Dendritic cell treated with granulocyte-macrophage colony-stimulating factor and Interleukin-4, amounts not matched to agents 40 ng/mL and 50 ng/mL, for 4 days (primary cell): ENCODE measurements around the gene CPT1B.

ENCODE experiments used
- H3K27ac Mint-ChIP-seq: one replicate; pipeline ENCODE4 v1.8.0; 2022; ENCODE audit warnings: mild to moderate bottlenecking, mixed read lengths
- H3K27me3 Mint-ChIP-seq: one replicate; pipeline ENCODE4 v1.8.0; 2022; ENCODE audit warnings: mild to moderate bottlenecking, mixed read lengths
- H3K36me3 Mint-ChIP-seq: one replicate; pipeline ENCODE4 v1.8.0; 2022; ENCODE audit warnings: low read depth, mixed read lengths
- H3K4me1 Mint-ChIP-seq: one replicate; pipeline ENCODE4 v1.8.0; 2022; ENCODE audit warnings: low read depth, mixed read lengths
- H3K4me3 Mint-ChIP-seq: one replicate; pipeline ENCODE4 v1.8.0; 2022; ENCODE audit warnings: mild to moderate bottlenecking, moderate library complexity, mixed read lengths
- H3K9me3 Mint-ChIP-seq: one replicate; pipeline ENCODE4 v1.8.0; 2022; ENCODE audit warnings: mixed read lengths
- intact Hi-C: fragments of 100-400 bp; cut with micrococcal nuclease; formaldehyde crosslinking; loops from one replicate; pipeline ENCODE4 v1.15.0; 2022

The CPT1B gene

DNA sequence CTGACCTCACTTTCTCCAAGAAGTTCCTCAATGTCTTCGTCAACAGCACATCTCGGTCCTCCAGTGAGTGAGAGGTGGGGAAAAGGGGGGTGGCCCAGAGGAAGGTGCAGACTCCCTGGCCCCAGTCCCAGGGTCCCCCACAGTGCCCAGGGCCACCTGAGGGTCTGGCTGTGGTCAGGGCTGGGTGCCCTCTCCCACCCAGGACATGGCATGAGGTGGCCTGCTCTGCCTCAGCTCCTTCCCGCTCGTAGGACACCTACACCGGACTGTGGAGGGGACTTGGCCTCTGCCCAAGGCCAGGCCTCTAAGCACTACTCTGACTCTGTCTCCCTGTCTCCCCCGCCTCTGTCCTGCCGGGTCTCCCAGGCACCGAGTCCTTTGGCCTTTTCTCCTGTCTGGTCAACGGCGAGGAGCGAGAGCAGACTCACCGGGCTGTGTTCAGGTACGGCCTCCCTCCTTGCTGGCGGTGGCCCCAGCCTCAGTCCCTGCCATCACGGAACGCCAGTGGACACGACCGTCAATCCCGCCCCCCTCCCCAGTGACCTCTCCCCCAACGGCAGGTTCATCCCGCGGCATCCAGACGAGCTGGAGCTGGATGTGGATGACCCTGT lies 26.9 kb upstream of the CPT1B start:
- Mint-ChIP-seq H3K4me3 (no peak overlapping the region), H3K36me3 (no peaks in the 10 kb centered on the region), H3K27me3 (peaks cover 86% of the 10 kb centered on the region), H3K4me1 (peaks cover 1% of the 10 kb centered on the region), H3K9me3 (no peaks in the 10 kb centered on the region), H3K27ac (no peak overlapping the region)
- intact Hi-C loops = no loop called here

DNA sequence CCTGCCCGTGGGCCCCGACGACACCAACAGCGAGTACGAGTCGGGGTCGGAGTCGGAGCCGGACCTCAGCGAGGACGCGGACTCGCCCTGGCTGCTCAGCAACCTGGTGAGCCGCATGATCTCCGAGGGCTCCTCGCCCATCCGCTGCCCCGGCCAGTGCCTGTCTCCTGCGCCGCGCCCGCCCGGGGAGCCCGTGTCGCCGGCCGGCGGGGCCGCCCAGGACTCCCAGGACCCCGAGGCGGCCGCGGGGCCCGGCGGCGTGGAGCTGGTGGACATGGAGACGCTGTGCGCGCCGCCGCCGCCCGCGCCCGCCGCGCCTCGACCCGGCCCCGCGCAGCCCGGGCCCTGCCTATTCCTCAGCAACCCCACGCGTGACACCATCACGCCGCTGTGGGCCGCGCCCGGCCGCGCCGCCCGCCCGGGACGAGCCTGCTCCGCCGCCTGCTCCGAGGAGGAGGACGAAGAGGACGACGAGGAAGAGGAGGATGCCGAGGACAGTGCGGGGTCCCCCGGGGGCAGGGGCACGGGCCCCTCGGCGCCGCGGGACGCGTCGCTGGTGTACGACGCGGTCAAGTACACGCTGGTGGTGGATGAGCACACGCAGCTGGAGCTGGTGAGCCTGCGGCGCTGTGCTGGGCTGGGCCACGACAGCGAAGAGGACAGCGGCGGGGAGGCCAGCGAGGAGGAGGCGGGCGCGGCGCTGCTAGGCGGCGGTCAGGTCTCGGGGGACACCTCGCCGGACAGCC lies 26.2 kb upstream of the CPT1B start:
- no peaks in the 10 kb centered on the region for H3K9me3 Mint-ChIP-seq
- H3K4me3 Mint-ChIP-seq = no peak overlapping the region
- intact Hi-C loops = no loop called here
- no peaks in the 10 kb centered on the region for H3K36me3 Mint-ChIP-seq
- H3K27me3 Mint-ChIP-seq = peaks cover 87% of the 10 kb centered on the region
- no peak overlapping the region for H3K27ac Mint-ChIP-seq
- peaks cover 5% of the 10 kb centered on the region for H3K4me1 Mint-ChIP-seq

DNA sequence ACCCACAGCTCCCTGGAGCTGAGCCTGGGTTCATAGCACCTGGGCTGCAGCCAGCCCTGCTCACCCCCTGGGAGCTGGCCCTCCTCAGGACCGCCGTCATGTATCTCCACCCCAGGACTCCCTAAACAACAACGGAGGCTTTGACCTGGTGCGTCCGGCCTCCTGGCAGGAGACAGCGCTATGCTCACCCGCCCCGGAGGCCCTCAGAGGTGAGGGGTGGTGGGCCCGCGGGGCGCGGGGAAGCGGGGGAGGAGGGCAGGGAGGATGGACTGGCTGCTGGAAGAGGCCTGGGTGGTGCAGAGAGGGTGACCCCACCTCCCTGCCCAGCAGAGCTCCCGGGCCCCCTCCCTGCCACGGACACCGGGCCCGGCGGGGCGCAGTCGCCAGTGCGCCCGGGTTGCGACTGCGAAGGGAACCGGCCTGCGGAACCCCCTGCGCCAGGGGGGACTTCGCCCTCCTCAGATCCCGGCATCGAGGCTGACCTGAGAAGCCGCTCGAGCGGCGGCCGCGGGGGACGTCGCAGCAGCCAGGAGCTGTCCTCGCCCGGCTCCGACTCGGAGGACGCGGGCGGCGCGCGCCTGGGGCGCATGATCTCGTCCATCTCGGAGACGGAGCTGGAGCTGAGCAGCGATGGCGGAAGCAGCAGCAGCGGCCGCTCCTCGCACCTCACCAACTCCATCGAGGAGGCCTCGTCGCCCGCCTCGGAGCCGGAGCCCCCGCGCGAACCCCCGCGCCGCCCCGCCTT lies 25.5 kb upstream of the CPT1B start:
- Mint-ChIP-seq H3K27me3 (peaks cover 85% of the 10 kb centered on the region), H3K36me3 (no peaks in the 10 kb centered on the region)
- intact Hi-C loops = no loop called here

GRCh38 chr22:50602338-50602700 lies 24.1 kb upstream of the CPT1B start:
- Mint-ChIP-seq H3K4me1 (peaks cover 5% of the 10 kb centered on the region), H3K27ac (no peak overlapping the region), H3K36me3 (no peaks in the 10 kb centered on the region), H3K4me3 (no peak overlapping the region), H3K27me3 (peaks cover 86% of the 10 kb centered on the region), H3K9me3 (no peaks in the 10 kb centered on the region)
- intact Hi-C loops = no loop called here

More for the DNA sequence above, 25.5 kb upstream of the CPT1B start:
- H3K4me1 Mint-ChIP-seq = peaks cover 5% of the 10 kb centered on the region
- no peak overlapping the region for H3K4me3 Mint-ChIP-seq
- no peaks in the 10 kb centered on the region for H3K9me3 Mint-ChIP-seq
- no peak overlapping the region for H3K27ac Mint-ChIP-seq

DNA sequence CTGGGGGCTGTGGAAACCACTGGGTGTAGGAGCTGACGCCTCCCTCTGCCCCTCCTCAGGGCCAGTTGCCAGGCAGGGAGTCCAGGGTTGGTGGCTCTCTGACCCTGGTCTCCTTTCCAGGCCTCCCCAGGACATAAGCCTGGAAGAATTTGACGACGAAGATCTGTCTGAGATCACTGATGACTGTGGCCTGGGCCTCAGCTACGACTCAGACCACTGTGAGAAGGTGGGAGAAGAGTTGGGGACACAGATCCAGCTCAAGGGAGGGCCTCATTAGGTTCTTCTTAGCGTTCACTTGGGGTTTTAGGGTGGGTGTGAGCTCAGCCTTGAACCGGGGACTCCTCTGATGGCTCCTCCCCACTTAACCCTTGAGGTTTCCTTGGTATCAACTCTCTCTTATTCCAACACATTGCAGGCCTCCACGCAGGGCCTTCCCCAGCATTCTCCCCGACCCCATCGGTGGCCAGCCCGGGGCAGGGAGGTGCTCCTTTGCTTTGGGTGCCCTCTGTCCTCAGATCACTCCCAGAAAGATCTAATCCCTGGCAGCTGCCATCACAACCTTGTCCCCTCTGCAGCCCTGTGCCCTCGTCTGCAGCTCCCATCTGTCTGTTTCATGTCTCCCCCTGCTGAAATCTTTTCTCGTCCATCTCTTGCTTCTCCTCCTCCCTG lies 23.6 kb upstream of the CPT1B start:
- Mint-ChIP-seq H3K27me3 (peaks cover 85% of the 10 kb centered on the region), H3K9me3 (no peaks in the 10 kb centered on the region), H3K4me3 (no peak overlapping the region), H3K4me1 (peaks cover 5% of the 10 kb centered on the region), H3K36me3 (no peaks in the 10 kb centered on the region), H3K27ac (no peak overlapping the region)
- intact Hi-C loops = loop anchor here (2.0 kb wide), 1 partner anchor 19 kb away; the partner anchor contains the start of gene CHKB

- no peaks in the 10 kb centered on the region for H3K36me3 Mint-ChIP-seq
- no peak overlapping the region for H3K27ac Mint-ChIP-seq
- H3K4me1 Mint-ChIP-seq = peaks cover 5% of the 10 kb centered on the region
- H3K4me3 Mint-ChIP-seq = peak overlapping the region; percentile 30
- H3K27me3 Mint-ChIP-seq = peaks cover 80% of the 10 kb centered on the region
- intact Hi-C loops = loop anchor here (2.0 kb wide), 1 partner anchor 18 kb away; the partner anchor contains the start of gene CHKB
- H3K9me3 Mint-ChIP-seq = no peaks in the 10 kb centered on the region
These were observed 22.9 kb upstream of the CPT1B start for GRCh38 chr22:50600967-50601668.

DNA sequence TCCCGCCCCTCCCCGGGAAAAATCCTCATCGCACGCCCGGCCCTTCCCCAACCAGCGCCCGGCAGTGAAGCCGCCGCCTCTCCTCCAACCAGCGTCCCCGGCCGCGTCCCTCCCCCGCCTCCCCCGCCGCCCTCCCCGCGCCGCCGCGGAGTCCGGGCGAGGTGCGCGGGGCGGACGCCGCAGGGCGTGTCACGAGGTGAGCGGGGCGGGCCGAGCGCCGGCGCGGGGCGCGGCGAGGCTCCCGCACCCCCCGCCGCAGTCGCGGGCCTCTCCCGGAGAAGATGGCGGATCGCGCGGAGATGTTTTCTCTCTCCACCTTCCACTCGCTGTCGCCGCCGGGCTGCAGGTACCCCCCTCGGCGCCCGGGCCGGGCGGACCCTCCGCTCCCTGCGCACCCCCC lies 22.3 kb upstream of the CPT1B start, which contains the start of gene MAPK8IP2:
MAPK8IP2 (plus strand) TSS at position 256 of the 400 bp plus-strand sequence; CDS start at position 282, 26 bp downstream.
- Mint-ChIP-seq H3K4me1 (peaks cover 5% of the 10 kb centered on the region), H3K27me3 (peaks cover 75% of the 10 kb centered on the region), H3K27ac (no peak within 1 kb of the TSS), H3K9me3 (no peaks in the 10 kb centered on the region), H3K4me3 (peak within 1 kb of the TSS; percentile 30), H3K36me3 (no peaks in the 10 kb centered on the region)
- intact Hi-C loops = loop anchor here (2.0 kb wide), 1 partner anchor 18 kb away; the partner anchor contains the start of gene CHKB

DNA sequence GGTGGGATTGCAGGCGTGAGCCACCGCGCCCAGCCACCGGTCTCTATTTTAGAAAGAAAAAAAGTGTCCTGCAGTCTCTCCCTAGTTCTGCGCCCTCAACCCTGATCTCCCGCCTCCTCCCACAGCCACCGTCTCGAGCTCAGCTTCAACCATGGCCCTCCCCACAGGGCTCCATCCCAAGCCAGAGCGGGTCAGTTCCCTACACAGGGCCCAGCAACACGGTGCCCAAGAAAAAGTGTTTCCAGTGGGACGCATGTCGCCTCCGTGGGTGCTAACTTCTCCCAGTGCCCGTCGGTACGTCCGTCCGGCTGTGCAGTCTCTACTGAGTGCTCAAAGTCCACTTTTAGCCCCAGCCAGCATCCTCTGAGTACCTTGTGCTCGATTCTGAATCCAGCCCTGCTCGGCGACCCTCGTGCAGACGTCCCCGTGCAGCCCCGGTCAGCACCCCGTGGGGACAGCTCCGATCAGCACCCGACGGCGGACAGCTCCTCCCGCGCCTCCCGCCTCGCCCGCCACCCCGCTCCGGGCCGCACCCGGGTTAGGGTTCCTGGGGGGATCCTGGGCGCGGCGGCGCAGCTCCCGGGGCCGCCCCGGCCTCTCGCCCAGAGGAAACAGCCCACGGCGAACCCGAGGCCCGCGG lies 21.7 kb upstream of the CPT1B start:
- Mint-ChIP-seq H3K36me3 (no peaks in the 10 kb centered on the region), H3K9me3 (no peaks in the 10 kb centered on the region), H3K4me1 (peaks cover 5% of the 10 kb centered on the region), H3K27ac (no peak overlapping the region), H3K27me3 (peaks cover 69% of the 10 kb centered on the region), H3K4me3 (peak overlapping the region; percentile 18)
- intact Hi-C loops = loop anchor here (2.0 kb wide), 1 partner anchor 17 kb away; the partner anchor contains the start of gene CHKB

- intact Hi-C loops = no loop called here
- Mint-ChIP-seq H3K36me3 (no peaks in the 10 kb centered on the region), H3K27me3 (peaks cover 44% of the 10 kb centered on the region), H3K9me3 (no peaks in the 10 kb centered on the region), H3K4me1 (peaks cover 5% of the 10 kb centered on the region), H3K27ac (no peak overlapping the region), H3K4me3 (no peak overlapping the region)
These were observed 18.9 kb upstream of the CPT1B start for GRCh38 chr22:50597097-50597496.

DNA sequence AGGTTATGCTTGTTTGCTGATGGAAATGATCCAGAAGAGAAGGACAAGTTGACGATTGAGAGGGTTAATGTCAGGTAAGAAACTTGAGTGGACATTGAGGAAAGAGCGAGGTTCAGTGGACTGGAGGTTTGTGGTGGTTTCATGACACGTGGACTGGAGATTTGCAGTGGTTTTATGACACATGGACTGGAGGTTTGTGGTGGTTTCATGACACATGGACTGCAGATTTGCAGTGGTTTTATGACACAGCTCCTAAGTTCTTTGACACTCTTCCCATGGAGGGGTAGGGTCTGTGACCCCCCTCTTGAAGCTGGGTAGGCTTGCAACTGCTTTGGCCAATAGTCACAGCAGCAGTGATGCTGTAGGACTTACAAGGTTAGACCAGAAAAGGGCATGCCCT lies 17.0 kb upstream of the CPT1B start:
- no peak overlapping the region for H3K27ac Mint-ChIP-seq
- H3K4me1 Mint-ChIP-seq = peaks cover 5% of the 10 kb centered on the region
- H3K9me3 Mint-ChIP-seq = no peaks in the 10 kb centered on the region
- peaks cover 35% of the 10 kb centered on the region for H3K27me3 Mint-ChIP-seq
- no peaks in the 10 kb centered on the region for H3K36me3 Mint-ChIP-seq
- intact Hi-C loops = no loop called here
- no peak overlapping the region for H3K4me3 Mint-ChIP-seq

DNA sequence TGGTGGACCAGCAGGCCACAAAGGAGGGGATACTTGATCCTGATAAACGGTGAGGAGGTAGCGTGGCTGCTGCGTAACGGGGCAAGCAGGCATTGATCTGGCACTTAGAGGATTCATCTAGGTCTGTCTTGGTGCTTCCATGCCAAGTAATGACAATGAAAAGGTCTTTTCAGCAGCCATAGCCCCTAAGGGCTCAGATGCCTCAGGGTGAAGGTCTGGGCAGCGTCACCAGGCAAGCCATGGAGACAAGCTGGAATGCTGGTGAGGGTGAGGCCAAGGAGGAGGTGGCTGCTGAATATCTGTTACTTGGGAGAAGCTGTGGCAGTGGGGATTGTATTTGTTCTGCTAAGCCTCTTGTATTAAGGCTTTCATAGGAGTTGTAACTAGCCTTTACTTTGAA lies 9.2 kb upstream of the CPT1B start:
- no peak overlapping the region for H3K27ac Mint-ChIP-seq
- intact Hi-C loops = no loop called here
- H3K36me3 Mint-ChIP-seq = peaks cover 5% of the 10 kb centered on the region
- peaks cover 6% of the 10 kb centered on the region for H3K4me1 Mint-ChIP-seq
- no peak overlapping the region for H3K4me3 Mint-ChIP-seq
- H3K9me3 Mint-ChIP-seq = no peaks in the 10 kb centered on the region
- peaks cover 8% of the 10 kb centered on the region for H3K27me3 Mint-ChIP-seq

DNA sequence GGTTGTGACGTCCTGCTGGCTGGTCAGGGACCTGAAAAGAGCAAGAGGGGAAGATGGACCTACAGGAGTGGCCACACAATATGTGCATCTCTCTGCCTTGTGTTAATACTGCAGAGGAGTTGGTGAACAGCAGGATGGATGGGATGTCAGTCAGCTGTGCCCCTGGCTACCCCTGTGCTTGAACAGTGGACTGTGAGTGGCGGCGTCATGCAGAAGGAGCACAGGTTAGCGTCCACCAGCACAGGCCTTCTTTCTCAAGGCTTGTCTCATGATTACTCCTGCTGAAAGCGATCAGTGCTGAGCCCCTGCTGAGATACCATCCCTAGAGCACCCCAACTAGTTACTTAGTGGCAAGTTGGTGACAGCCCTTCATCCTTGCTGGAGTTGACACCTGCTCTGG lies 8.2 kb upstream of the CPT1B start:
- no peak overlapping the region for H3K4me3 Mint-ChIP-seq

DNA sequence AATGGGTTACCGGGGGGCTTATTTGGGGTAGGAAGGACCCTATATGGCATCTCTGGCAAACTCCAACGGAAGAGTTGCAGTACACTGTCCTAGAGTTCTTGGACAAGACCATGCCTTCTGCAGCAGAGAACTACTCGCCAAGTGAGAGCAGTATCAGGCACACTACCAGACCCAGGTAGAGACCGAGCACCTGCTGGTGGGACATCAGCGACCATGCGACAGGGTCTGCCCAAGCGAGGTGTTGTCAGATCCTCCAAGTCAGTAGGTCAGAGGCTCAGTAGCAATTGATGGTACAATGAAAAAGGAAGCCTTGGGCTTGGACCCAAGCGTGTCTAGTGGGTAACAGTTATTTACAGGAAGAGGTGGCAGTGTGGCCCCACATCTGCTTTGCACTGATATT lies 7.6 kb upstream of the CPT1B start:
- Mint-ChIP-seq H3K9me3 (no peaks in the 10 kb centered on the region), H3K36me3 (peaks cover 16% of the 10 kb centered on the region), H3K27me3 (peaks cover 8% of the 10 kb centered on the region), H3K27ac (no peak overlapping the region), H3K4me3 (no peak overlapping the region), H3K4me1 (peaks cover 14% of the 10 kb centered on the region)
- intact Hi-C loops = no loop called here

More for the DNA sequence above, 8.2 kb upstream of the CPT1B start:
- peaks cover 11% of the 10 kb centered on the region for H3K4me1 Mint-ChIP-seq
- H3K9me3 Mint-ChIP-seq = no peaks in the 10 kb centered on the region
- no peak overlapping the region for H3K27ac Mint-ChIP-seq
- H3K36me3 Mint-ChIP-seq = peaks cover 9% of the 10 kb centered on the region
- intact Hi-C loops = no loop called here
- H3K27me3 Mint-ChIP-seq = peaks cover 8% of the 10 kb centered on the region
